ENCODE data around the gene PLEKHA1.

The PLEKHA1 gene

DNA sequence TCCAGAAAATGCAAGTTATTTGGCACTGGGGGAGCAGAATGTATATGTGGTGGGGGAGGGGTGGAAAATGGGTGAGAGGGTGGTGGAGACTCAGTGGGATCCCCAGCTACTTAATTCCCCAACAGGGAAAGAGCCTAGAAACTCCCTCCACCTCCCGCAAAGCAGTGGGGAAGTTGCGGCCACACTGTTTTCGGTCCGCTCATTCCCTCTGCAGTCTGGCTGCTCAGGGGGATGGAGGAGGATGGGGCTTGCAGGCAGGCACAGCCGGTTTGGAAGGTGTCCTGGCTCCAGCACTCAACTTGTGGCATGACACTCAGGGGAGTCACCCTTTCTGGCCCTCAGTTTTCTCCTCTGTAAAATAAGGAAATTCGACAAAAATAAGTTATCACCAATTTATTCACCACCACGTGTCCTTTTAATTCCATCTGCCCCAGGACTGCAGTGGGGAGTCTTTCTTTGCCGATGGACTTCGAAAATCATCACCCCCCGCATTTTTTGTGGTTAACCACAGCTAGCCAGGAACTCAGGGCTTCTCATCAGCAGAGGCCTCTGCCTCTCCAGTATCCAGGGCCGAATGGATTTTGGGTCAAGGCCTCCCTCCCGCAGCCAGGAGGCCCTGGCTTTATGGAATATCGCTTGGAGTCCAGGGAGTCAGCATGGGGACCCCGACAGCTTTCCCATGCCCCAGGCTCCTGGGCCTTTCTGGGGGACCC lies 85.2 kb downstream of the PLEKHA1 start:
- no peak overlapping the region for H3K4me3 ChIP-seq (ENCODE audit: low read depth, low read length)

DNA sequence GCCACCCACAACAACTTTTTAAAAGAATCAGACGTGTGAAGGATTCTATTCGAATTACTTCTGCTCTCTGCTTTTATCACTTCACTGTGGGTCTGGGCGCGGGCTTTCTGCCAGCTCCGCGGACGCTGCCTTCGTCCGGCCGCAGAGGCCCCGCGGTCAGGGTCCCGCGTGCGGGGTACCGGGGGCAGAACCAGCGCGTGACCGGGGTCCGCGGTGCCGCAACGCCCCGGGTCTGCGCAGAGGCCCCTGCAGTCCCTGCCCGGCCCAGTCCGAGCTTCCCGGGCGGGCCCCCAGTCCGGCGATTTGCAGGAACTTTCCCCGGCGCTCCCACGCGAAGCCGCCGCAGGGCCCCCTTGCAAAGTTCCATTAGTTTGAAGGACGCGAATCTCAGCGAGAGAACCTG lies 86.4 kb downstream of the PLEKHA1 start:
- no peaks in the 10 kb centered on the region for H3K9me3 ChIP-seq (ENCODE audit: control insufficient read depth, insufficient read depth, low read length)
- peaks cover 62% of the 10 kb centered on the region for H3K27me3 ChIP-seq (ENCODE audit: control insufficient read depth, insufficient read depth, low read length)
- no peak overlapping the region for H3K9ac ChIP-seq (ENCODE audit: low read depth, low read length)
- peaks cover 3% of the 10 kb centered on the region for H3K4me1 ChIP-seq (ENCODE audit: control insufficient read depth, insufficient read depth, low read length)
- no peaks in the 10 kb centered on the region for H3K36me3 ChIP-seq (ENCODE audit: control insufficient read depth, insufficient read depth, low read length)
- peak overlapping the region; percentile 45 for H3K4me3 ChIP-seq (ENCODE audit: low read depth, low read length)

More for the DNA sequence above, 85.2 kb downstream of the PLEKHA1 start:
- H3K36me3 ChIP-seq (ENCODE audit: control insufficient read depth, insufficient read depth, low read length) = no peaks in the 10 kb centered on the region
- H3K9ac ChIP-seq (ENCODE audit: low read depth, low read length) = no peak overlapping the region
- H3K27me3 ChIP-seq (ENCODE audit: control insufficient read depth, insufficient read depth, low read length) = peaks cover 53% of the 10 kb centered on the region
- H3K4me1 ChIP-seq (ENCODE audit: control insufficient read depth, insufficient read depth, low read length) = peaks cover 3% of the 10 kb centered on the region
- no peaks in the 10 kb centered on the region for H3K9me3 ChIP-seq (ENCODE audit: control insufficient read depth, insufficient read depth, low read length)

DNA sequence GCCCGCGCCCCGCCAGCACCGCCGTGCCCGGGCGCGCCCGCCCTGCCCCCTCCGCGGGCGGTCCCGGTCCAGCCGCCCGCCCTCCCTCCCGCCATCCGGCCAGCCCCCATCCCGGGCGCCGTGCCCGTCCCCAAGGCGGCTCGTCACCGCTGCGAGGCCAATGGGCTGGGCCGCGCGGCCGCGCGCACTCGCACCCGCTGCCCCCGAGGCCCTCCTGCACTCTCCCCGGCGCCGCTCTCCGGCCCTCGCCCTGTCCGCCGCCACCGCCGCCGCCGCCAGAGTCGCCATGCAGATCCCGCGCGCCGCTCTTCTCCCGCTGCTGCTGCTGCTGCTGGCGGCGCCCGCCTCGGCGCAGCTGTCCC lies 86.8 kb downstream of the PLEKHA1 start, which contains the start of gene HTRA1:
Gene HTRA1, plus strand, starts transcription at position 187 of the 362 bp plus-strand sequence. Its CDS starts 100 bp downstream, at position 287.
- H3K4me1 ChIP-seq (ENCODE audit: control insufficient read depth, insufficient read depth, low read length) = peaks cover 3% of the 10 kb centered on the region
- no peak within 1 kb of the TSS for H3K9ac ChIP-seq (ENCODE audit: low read depth, low read length)
- H3K27me3 ChIP-seq (ENCODE audit: control insufficient read depth, insufficient read depth, low read length) = peaks cover 62% of the 10 kb centered on the region
- H3K4me3 ChIP-seq (ENCODE audit: low read depth, low read length) = peak within 1 kb of the TSS; percentile 45
- no peaks in the 10 kb centered on the region for H3K36me3 ChIP-seq (ENCODE audit: control insufficient read depth, insufficient read depth, low read length)
- H3K9me3 ChIP-seq (ENCODE audit: control insufficient read depth, insufficient read depth, low read length) = no peaks in the 10 kb centered on the region

DNA sequence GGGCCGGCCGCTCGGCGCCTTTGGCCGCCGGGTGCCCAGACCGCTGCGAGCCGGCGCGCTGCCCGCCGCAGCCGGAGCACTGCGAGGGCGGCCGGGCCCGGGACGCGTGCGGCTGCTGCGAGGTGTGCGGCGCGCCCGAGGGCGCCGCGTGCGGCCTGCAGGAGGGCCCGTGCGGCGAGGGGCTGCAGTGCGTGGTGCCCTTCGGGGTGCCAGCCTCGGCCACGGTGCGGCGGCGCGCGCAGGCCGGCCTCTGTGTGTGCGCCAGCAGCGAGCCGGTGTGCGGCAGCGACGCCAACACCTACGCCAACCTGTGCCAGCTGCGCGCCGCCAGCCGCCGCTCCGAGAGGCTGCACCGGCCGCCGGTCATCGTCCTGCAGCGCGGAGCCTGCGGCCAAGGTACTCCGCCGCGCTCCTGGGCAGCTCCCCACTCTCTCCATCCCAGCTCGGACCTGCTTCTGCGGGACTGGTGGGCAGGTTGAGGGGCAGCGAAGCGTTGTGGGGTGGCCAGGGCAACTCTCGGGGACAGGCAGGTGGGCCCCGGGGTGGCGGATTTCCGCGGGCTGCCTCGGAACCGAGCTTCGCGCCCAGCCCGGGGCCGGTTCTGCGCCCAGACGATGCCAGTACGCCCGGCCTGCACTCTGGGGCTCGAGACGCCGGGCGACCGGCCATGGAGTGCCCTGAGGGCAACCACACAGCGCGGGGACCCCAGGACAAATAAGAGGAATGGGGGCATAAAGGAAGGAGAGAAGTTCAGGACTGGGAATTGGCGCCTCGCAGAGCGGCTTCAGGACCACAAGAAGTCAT lies 87.4 kb downstream of the PLEKHA1 start:
- Histone ChIP-seq H3K4me3 (ENCODE audit: low read depth, low read length) (peak overlapping the region; percentile 41), H3K9ac (ENCODE audit: low read depth, low read length) (no peak overlapping the region), H3K27me3 (ENCODE audit: control insufficient read depth, insufficient read depth, low read length) (peaks cover 62% of the 10 kb centered on the region)

DNA sequence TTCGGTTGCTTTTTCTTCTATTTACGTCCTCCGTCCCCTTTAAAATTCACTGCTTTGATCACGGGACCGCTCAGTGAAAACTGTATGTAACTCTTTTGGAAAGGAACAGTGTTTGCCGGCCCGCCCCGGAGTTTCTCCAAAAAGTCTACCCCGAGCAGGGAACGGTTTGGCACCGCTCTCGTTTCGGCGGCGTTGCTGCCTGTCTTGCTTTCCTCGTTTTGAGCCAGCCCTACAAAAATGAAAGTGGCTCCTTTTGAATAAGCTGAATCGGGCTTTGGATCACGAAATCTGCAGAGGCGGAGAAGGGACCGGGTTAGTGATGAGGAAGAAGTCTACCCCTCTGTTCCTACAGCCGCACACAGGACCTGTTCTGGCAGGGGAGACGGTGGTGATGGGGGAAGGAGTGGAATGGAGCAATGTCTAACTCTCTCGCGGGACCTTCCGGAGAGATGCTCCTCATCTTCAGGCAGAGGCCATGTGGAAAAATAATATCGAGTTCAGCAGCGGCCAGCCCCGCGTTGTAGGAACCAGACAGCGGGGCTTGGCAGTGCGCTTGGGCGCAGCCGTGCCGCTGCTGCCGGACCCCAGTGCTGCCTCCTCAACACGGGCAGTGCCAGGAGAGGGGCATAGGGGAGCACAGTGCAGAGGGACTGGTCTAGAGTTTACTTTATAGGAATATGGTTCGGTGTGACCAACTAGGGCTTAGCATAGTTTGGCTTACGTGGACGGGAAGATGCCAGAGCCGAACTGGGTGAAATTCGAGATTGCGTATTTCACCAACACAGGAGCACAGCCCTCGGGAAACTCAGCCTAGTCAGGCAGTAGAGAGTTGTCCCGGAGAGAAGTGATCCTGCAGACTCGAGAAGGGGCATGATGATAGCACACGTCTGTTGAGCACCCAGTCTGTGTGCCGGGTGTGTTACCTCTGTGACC lies 88.3 kb downstream of the PLEKHA1 start:
- H3K9ac ChIP-seq (ENCODE audit: low read depth, low read length) = no peak overlapping the region
- H3K9me3 ChIP-seq (ENCODE audit: control insufficient read depth, insufficient read depth, low read length) = no peaks in the 10 kb centered on the region
- peaks cover 62% of the 10 kb centered on the region for H3K27me3 ChIP-seq (ENCODE audit: control insufficient read depth, insufficient read depth, low read length)
- no peaks in the 10 kb centered on the region for H3K36me3 ChIP-seq (ENCODE audit: control insufficient read depth, insufficient read depth, low read length)
- peak overlapping the region; percentile 41 for H3K4me3 ChIP-seq (ENCODE audit: low read depth, low read length)
- H3K4me1 ChIP-seq (ENCODE audit: control insufficient read depth, insufficient read depth, low read length) = peaks cover 3% of the 10 kb centered on the region

More for the DNA sequence above, 87.4 kb downstream of the PLEKHA1 start:
- Histone ChIP-seq H3K9me3 (ENCODE audit: control insufficient read depth, insufficient read depth, low read length) (no peaks in the 10 kb centered on the region), H3K36me3 (ENCODE audit: control insufficient read depth, insufficient read depth, low read length) (no peaks in the 10 kb centered on the region), H3K4me1 (ENCODE audit: control insufficient read depth, insufficient read depth, low read length) (peaks cover 3% of the 10 kb centered on the region)

DNA sequence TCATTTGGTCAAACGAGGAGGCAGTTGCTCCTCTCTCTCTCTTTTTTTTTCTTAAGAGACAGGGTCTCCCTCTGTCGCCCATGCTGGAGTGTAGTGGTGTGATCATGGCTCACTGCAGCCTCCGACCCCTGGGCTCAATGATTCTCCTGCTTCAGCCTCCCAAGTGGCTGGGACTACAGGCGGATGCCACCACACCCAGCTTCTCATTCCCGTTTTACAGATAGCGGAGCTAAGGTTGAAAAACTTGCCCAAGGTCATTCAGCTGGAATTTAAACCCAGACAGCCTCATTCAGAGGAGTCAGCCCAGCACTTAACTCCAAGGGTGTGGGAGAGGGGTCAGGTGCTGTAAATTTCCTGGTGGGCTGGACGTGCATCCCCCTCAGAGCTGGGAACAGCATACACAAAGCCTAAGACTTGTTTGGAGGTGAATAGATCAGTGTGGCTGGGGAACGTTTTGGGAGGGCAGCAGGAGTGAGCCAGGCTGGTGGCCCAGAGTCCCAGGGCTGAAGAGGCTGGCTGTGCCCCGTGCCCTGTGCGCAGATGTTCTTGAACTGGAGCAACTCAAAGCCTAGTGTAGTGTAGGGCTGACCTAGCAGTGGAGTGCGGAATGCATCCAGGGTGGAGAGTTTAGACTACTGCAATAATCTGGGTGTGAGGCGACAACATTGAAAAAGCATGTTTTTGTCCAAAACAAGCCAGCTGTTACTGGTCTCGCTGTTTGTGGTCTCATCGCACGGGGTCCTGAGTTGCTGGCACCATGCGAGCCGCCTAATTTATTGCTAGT lies 89.2 kb downstream of the PLEKHA1 start:
- Histone ChIP-seq H3K9me3 (ENCODE audit: control insufficient read depth, insufficient read depth, low read length) (no peaks in the 10 kb centered on the region), H3K27me3 (ENCODE audit: control insufficient read depth, insufficient read depth, low read length) (peaks cover 60% of the 10 kb centered on the region), H3K36me3 (ENCODE audit: control insufficient read depth, insufficient read depth, low read length) (no peaks in the 10 kb centered on the region), H3K4me1 (ENCODE audit: control insufficient read depth, insufficient read depth, low read length) (peaks cover 3% of the 10 kb centered on the region), H3K4me3 (ENCODE audit: low read depth, low read length) (no peak overlapping the region), H3K9ac (ENCODE audit: low read depth, low read length) (no peak overlapping the region)

DNA sequence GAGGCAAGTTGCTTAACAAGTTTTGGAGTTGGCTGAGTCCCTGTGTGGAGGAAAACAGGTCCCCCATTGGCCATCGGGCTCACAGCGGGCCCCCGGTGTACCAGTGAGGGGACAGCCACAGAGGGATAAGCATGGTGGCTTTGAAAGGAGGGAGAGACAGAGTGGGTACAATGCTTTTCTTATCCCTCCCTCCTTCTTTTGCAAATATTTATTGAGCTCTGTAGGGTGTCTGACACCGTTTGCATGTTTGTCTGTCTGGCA lies 89.7 kb downstream of the PLEKHA1 start:
- H3K36me3 ChIP-seq (ENCODE audit: control insufficient read depth, insufficient read depth, low read length) = no peaks in the 10 kb centered on the region
- H3K27me3 ChIP-seq (ENCODE audit: control insufficient read depth, insufficient read depth, low read length) = peaks cover 55% of the 10 kb centered on the region
- H3K9ac ChIP-seq (ENCODE audit: low read depth, low read length) = no peak overlapping the region
- H3K4me1 ChIP-seq (ENCODE audit: control insufficient read depth, insufficient read depth, low read length) = peaks cover 3% of the 10 kb centered on the region
- H3K4me3 ChIP-seq (ENCODE audit: low read depth, low read length) = no peak overlapping the region
- H3K9me3 ChIP-seq (ENCODE audit: control insufficient read depth, insufficient read depth, low read length) = no peaks in the 10 kb centered on the region

DNA sequence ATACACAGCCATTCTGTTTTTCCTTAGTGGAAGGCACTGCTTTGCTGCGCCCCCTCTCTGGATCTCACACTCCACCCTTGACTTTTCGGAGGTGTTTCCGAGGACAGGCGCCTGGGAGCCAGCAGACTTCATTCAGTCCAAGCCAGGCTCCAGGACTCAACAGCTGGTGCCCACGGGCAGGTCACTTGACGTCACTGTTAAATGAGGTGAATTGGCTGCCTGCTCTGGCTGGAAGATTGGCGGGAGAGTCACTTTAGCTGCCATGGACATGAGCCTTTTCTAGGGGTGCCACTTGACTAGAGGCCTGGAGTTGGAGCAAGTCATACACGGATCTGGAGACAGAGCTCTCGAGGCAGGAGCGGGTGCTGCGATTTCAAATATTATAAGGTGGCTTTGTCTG lies 90.1 kb downstream of the PLEKHA1 start:
- Histone ChIP-seq H3K4me3 (ENCODE audit: low read depth, low read length) (no peak overlapping the region), H3K27me3 (ENCODE audit: control insufficient read depth, insufficient read depth, low read length) (peaks cover 52% of the 10 kb centered on the region), H3K36me3 (ENCODE audit: control insufficient read depth, insufficient read depth, low read length) (no peaks in the 10 kb centered on the region)

DNA sequence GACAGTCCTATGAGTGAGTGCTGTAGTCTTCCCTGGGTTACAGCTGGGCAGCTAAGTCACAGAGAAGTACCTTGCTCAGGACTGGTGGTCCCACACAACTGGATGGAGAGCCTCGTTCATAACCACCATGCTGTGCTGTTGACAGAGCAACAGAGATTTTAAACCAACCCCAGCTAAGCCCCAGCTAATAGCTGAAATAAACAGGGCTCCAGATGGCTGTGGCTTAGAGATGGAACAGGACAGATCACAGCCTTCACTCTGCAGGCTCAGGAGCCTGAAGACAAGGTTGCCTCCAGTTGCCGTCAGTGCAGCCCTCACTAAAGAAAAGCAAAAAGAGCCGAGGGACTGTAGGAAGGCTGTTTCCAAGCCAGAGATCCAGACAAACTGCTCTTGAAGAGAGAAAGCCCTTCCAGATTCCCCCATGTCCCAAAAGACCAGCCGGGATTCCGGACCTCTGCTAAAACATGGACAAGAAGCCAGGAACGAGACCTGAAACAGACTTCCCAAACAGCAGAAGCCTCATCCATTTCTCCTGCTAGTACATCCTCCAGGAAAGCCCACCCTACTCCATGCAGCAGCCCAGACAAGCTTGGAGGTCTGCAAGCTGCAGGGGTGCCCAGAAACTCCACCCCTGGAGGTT lies 91.0 kb downstream of the PLEKHA1 start:
- Histone ChIP-seq H3K9me3 (ENCODE audit: control insufficient read depth, insufficient read depth, low read length) (no peaks in the 10 kb centered on the region), H3K36me3 (ENCODE audit: control insufficient read depth, insufficient read depth, low read length) (no peaks in the 10 kb centered on the region)

More for the DNA sequence above, 90.1 kb downstream of the PLEKHA1 start:
- Histone ChIP-seq H3K4me1 (ENCODE audit: control insufficient read depth, insufficient read depth, low read length) (peaks cover 3% of the 10 kb centered on the region), H3K9ac (ENCODE audit: low read depth, low read length) (no peak overlapping the region), H3K9me3 (ENCODE audit: control insufficient read depth, insufficient read depth, low read length) (no peaks in the 10 kb centered on the region)

DNA sequence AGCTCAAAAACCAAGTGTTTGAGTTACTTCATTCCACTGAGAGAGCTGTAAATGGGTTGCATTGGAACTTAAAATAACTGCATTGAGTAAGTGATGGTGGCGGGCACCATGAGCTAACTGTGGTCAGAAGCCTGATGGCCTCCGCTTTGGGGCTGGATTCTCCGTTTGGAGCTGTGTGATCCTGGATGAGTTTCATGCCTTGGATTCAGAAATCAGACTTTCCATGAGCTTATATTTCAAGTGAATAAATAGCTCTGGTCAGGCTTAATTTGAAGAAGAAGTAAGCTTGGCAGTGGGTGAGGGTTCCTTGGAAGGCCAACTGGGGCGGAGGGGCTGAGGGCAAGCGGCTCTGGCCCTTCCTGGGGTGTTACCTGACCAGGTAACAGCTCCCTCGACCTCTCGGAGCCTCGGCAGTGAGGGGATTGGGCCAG lies 92.5 kb downstream of the PLEKHA1 start:
- peaks cover 36% of the 10 kb centered on the region for H3K27me3 ChIP-seq (ENCODE audit: control insufficient read depth, insufficient read depth, low read length)
- H3K36me3 ChIP-seq (ENCODE audit: control insufficient read depth, insufficient read depth, low read length) = no peaks in the 10 kb centered on the region
- no peak overlapping the region for H3K4me3 ChIP-seq (ENCODE audit: low read depth, low read length)
- H3K9me3 ChIP-seq (ENCODE audit: control insufficient read depth, insufficient read depth, low read length) = no peaks in the 10 kb centered on the region
- H3K4me1 ChIP-seq (ENCODE audit: control insufficient read depth, insufficient read depth, low read length) = peaks cover 3% of the 10 kb centered on the region
- H3K9ac ChIP-seq (ENCODE audit: low read depth, low read length) = no peak overlapping the region

More for the DNA sequence above, 91.0 kb downstream of the PLEKHA1 start:
- H3K4me3 ChIP-seq (ENCODE audit: low read depth, low read length) = no peak overlapping the region
- H3K9ac ChIP-seq (ENCODE audit: low read depth, low read length) = no peak overlapping the region
- H3K27me3 ChIP-seq (ENCODE audit: control insufficient read depth, insufficient read depth, low read length) = peaks cover 44% of the 10 kb centered on the region
- H3K4me1 ChIP-seq (ENCODE audit: control insufficient read depth, insufficient read depth, low read length) = peaks cover 3% of the 10 kb centered on the region

Data from iPS-15b (cell line).